Measurements from ENCODE around the gene KLHL17. TPM values are rescaled to one million over a fixed set of nuclear protein-coding genes. Genes with fewer than 3 reads are reported as not detected.

Gene KLHL17
- total and polyA plus RNA-seq, 12 donors, result 0.73 to 38.8 (median 6.9) TPM

DNA sequence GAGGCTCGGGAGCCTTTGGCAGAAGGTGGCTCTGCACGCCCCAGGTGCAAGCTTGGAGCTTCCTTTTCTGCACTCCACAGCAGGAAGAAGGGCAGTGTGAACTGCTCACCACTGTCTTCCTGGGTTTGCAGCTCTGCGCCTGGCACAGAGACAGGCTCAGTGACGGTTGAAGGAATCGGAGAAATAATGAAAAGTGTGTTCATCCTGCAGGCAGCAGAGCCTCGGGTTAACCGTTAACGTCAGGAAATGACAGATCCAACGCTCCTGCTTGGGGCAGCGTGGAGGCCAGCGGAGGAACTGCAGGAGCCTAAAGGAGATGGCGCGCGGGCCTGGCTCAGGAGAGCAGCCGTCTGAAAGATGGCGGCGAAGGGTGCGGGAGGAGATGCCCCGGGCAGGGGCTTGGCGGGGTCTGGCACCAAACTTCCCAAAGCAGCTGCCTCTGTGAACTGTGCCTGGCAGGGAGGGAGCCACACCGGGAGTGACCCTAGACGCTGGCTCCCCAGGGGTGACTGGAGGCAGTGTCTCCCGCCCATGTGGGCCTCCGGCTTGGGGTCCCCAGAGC is 47.6 kb upstream of the KLHL17 start:
- H3K4me1 ChIP-seq (replicated peaks in 1 of 2), result peaks cover 12 to 29% of the 10 kb centered on the region in 2 donors
- intact Hi-C loops (cut with DNase I), result no loop called here
- peak in 6 of 7 donors; percentile 10 to 56 (median 16) for DNase-seq

DNA sequence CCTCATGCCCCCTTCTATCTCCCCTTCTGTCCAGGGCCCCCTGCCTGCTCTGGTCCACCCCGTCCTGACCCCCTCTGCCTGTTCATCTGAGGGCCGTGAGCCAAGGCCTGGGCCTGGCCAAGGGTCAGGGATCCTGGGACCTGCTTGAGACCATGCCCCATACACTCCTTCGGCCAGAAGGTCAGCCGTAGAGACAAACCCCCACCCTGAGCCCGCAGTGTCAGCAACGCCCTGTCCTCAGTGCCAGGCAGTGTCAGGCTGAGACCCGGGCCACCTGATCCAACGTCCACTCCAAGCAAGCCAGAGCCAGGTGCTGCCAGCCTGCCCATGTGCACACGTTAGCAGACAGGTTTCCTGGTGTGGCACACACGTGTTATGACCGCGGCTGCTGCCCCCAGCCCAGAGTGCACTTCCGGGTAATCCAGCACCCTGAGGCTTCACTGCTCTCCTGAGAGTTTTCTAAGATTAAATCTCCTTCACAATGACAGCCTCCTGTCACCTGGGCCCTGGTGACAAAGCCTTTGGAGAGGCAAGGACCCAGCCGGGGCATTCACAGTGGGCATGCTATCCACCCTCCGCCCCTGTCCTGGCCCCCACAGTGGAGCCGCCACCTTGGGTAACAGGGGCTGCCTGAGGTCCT is 46.8 kb upstream of the KLHL17 start:
- H3K4me3 ChIP-seq, result no peak overlapping the region
- H3K4me1 ChIP-seq (replicated peaks in 1 of 2), result peaks cover 12 to 29% of the 10 kb centered on the region in 2 donors
- TF ChIP-seq, protein P1, sequence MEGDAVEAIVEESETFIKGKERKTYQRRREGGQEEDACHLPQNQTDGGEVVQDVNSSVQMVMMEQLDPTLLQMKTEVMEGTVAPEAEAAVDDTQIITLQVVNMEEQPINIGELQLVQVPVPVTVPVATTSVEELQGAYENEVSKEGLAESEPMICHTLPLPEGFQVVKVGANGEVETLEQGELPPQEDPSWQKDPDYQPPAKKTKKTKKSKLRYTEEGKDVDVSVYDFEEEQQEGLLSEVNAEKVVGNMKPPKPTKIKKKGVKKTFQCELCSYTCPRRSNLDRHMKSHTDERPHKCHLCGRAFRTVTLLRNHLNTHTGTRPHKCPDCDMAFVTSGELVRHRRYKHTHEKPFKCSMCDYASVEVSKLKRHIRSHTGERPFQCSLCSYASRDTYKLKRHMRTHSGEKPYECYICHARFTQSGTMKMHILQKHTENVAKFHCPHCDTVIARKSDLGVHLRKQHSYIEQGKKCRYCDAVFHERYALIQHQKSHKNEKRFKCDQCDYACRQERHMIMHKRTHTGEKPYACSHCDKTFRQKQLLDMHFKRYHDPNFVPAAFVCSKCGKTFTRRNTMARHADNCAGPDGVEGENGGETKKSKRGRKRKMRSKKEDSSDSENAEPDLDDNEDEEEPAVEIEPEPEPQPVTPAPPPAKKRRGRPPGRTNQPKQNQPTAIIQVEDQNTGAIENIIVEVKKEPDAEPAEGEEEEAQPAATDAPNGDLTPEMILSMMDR (IDR thresholded peaks at IDR 0.05), result no peak
- no peak for TF ChIP-seq POLR2A (IDR thresholded peaks at IDR 0.05)
- no peaks in the 10 kb centered on the region for H3K9me3 ChIP-seq (replicated peaks in 1 of 3)
- no peaks in the 10 kb centered on the region for H3K36me3 ChIP-seq (replicated peaks in 1 of 2)
- DNase-seq, result peak in 3 of 7 donors; percentile 4 to 11 (median 10)
- 46 to 72% (median 67%) methylated on average over 6 to 16 of the region's 16 CpGs; no CpG with 5 or more reads in 1 of the 4 donors for WGBS, 4 donors
- H3K27ac ChIP-seq, result no peak overlapping the region
- intact Hi-C loops (cut with DNase I), result no loop called here
- peaks cover 59% of the 10 kb centered on the region for H3K27me3 ChIP-seq

More for the DNA sequence above, 47.6 kb upstream of the KLHL17 start:
- peaks cover 53% of the 10 kb centered on the region for H3K27me3 ChIP-seq
- WGBS, 4 donors, result 37 to 48% (median 46%) methylated on average over 19 to 24 of the region's 24 CpGs
- no peak overlapping the region for H3K4me3 ChIP-seq
- no peak for TF ChIP-seq POLR2A (IDR thresholded peaks at IDR 0.05)
- TF ChIP-seq, protein P1 (IDR thresholded peaks at IDR 0.05), result peak in 3 of 6 experiments; percentile 9 to 25 (median 23)
- H3K27ac ChIP-seq, result no peak overlapping the region
- H3K36me3 ChIP-seq (replicated peaks in 1 of 2), result no peaks in the 10 kb centered on the region
- H3K9me3 ChIP-seq (replicated peaks in 1 of 3), result no peaks in the 10 kb centered on the region

DNA sequence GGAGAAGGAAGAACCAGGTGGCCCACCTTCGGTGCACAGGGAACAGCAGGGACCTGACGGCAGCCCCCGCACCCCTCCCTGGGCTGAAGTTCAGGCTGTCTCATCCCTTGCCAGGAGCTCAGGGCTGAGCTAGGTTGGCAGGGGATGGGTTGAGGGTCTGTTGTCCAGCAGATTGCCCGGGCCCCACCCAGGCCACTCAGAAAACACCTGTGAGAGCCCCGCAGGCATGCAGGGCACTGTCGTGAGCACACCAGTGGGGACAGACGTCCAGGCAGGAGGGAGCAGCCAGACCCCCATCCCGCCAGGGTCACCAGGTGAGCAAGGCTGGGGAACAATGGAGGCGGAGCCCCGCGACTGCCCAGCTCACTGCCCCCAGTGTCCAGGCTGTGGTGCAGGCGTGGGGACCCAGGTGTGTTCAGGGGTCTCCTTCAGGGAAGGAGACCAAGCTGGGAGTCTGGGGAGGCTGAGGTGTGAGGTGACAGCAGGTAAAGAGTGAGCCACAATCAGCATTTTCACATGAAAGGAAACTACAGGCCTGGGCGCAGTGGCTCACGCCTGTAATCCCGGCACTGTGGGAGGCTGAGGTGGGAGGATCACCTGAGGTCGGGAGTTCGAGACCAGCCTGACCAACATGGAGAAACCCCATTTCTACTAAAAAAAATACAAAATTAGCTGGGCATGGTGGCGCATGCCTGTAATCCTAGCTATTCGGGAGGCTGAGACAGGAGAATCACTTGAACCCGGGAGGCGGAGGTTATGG is 46.1 kb upstream of the KLHL17 start:
- no peak overlapping the region for H3K4me3 ChIP-seq
- peak in 3 of 7 donors; percentile 6 to 35 (median 11) for DNase-seq
- H3K27me3 ChIP-seq, result peaks cover 64% of the 10 kb centered on the region
- intact Hi-C loops (cut with DNase I), result no loop called here
- 67 to 85% (median 74%) methylated on average over 9 to 21 of the region's 21 CpGs for WGBS, 4 donors
- peaks cover 12 to 29% of the 10 kb centered on the region in 2 donors for H3K4me1 ChIP-seq (replicated peaks in 1 of 2)
- no peaks in the 10 kb centered on the region for H3K9me3 ChIP-seq (replicated peaks in 1 of 3)
- TF ChIP-seq, protein P1 (IDR thresholded peaks at IDR 0.05), result no peak
- H3K27ac ChIP-seq, result no peak overlapping the region
- no peaks in the 10 kb centered on the region for H3K36me3 ChIP-seq (replicated peaks in 1 of 2)

DNA sequence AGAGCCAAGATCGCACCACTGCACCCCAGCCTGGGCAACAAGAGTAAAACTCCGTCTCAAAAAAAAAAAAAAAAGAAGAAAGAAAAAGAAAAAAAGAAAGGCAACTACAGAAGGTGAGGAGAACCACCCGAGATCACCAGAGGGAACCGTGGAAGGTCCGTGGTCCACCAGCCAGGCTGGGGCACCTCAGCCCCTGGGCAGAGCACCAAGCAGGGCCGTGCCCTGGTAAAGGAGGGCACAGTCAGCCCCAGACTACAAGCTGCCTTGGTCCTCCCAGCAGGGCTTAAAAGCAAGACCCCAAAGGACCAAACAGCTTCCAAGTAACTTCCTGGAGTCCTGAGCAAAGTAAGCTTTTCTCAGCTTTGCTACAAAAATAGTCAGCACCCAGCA is 45.5 kb upstream of the KLHL17 start:
- intact Hi-C loops (cut with DNase I), result no loop called here
- H3K27me3 ChIP-seq, result peaks cover 67% of the 10 kb centered on the region
- DNase-seq, result peak in 1 of 7 donors; percentile 8

More for the DNA sequence above, 45.5 kb upstream of the KLHL17 start:
- H3K36me3 ChIP-seq (replicated peaks in 1 of 2), result no peaks in the 10 kb centered on the region
- H3K4me3 ChIP-seq, result no peak overlapping the region
- H3K4me1 ChIP-seq (replicated peaks in 1 of 2), result peaks cover 12 to 29% of the 10 kb centered on the region in 2 donors
- no peaks in the 10 kb centered on the region for H3K9me3 ChIP-seq (replicated peaks in 1 of 3)
- WGBS, 4 donors, result 69 to 79% (median 72%) methylated on average over 5 to 6 of the region's 6 CpGs
- no peak overlapping the region for H3K27ac ChIP-seq
- TF ChIP-seq, protein P1 (IDR thresholded peaks at IDR 0.05), result no peak
- TF ChIP-seq POLR2A (IDR thresholded peaks at IDR 0.05), result no peak
